ENCODE measurements around the gene MRPL53. TPM values are rescaled to one million over a fixed set of nuclear protein-coding genes. Genes with fewer than 3 reads are reported as not detected.
A peak's percentile ranks its signal among the peaks of the same experiment; 100 is the strongest.

Gene MRPL53
- total and polyA plus RNA-seq, 9 of the 15 experiments (the other 6 are each of a cell fraction or from before 2014, with no cell fraction given), result 11.5 to 87.9 (median 41.1) TPM

DNA sequence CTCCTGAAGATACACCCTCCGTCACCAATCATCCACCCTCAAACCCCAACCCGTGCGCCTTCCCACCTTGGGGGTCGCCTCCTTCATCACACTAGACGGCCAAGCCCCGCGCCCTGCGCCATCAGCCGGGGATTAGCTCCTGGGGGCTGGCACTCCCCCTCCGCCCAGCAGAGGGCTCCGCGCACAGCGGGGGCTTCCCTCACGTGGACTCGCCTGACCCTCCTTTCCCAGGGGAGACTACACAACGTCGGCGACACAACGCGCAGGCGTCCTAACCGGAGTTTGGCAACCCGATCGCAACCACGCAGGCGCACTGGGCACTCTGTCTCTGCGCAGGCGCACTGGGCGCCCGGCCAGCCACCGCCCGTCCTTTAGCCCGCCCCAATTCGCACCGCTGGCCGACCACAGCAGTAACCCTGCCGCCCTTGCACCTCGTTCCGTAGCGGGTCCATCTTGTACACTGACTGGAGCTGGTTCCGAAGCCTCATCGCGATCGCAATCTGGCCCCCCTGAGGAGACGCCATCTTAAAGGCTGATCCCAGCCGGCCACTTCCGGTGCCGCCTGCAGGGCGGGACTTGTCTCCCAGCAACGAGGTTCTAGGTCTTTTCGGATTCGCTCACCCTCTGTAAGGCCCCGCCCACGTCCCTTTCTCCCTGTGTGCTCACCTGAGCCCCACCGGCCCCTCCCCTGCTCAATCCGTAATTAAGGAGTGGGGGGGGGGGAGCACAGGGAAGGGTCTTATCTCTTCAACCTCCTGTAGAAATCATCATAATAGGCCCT lies 34.9 kb upstream of the MRPL53 start, which contains the start of gene PCGF1 (continued):
- TF ChIP-seq, protein P1, sequence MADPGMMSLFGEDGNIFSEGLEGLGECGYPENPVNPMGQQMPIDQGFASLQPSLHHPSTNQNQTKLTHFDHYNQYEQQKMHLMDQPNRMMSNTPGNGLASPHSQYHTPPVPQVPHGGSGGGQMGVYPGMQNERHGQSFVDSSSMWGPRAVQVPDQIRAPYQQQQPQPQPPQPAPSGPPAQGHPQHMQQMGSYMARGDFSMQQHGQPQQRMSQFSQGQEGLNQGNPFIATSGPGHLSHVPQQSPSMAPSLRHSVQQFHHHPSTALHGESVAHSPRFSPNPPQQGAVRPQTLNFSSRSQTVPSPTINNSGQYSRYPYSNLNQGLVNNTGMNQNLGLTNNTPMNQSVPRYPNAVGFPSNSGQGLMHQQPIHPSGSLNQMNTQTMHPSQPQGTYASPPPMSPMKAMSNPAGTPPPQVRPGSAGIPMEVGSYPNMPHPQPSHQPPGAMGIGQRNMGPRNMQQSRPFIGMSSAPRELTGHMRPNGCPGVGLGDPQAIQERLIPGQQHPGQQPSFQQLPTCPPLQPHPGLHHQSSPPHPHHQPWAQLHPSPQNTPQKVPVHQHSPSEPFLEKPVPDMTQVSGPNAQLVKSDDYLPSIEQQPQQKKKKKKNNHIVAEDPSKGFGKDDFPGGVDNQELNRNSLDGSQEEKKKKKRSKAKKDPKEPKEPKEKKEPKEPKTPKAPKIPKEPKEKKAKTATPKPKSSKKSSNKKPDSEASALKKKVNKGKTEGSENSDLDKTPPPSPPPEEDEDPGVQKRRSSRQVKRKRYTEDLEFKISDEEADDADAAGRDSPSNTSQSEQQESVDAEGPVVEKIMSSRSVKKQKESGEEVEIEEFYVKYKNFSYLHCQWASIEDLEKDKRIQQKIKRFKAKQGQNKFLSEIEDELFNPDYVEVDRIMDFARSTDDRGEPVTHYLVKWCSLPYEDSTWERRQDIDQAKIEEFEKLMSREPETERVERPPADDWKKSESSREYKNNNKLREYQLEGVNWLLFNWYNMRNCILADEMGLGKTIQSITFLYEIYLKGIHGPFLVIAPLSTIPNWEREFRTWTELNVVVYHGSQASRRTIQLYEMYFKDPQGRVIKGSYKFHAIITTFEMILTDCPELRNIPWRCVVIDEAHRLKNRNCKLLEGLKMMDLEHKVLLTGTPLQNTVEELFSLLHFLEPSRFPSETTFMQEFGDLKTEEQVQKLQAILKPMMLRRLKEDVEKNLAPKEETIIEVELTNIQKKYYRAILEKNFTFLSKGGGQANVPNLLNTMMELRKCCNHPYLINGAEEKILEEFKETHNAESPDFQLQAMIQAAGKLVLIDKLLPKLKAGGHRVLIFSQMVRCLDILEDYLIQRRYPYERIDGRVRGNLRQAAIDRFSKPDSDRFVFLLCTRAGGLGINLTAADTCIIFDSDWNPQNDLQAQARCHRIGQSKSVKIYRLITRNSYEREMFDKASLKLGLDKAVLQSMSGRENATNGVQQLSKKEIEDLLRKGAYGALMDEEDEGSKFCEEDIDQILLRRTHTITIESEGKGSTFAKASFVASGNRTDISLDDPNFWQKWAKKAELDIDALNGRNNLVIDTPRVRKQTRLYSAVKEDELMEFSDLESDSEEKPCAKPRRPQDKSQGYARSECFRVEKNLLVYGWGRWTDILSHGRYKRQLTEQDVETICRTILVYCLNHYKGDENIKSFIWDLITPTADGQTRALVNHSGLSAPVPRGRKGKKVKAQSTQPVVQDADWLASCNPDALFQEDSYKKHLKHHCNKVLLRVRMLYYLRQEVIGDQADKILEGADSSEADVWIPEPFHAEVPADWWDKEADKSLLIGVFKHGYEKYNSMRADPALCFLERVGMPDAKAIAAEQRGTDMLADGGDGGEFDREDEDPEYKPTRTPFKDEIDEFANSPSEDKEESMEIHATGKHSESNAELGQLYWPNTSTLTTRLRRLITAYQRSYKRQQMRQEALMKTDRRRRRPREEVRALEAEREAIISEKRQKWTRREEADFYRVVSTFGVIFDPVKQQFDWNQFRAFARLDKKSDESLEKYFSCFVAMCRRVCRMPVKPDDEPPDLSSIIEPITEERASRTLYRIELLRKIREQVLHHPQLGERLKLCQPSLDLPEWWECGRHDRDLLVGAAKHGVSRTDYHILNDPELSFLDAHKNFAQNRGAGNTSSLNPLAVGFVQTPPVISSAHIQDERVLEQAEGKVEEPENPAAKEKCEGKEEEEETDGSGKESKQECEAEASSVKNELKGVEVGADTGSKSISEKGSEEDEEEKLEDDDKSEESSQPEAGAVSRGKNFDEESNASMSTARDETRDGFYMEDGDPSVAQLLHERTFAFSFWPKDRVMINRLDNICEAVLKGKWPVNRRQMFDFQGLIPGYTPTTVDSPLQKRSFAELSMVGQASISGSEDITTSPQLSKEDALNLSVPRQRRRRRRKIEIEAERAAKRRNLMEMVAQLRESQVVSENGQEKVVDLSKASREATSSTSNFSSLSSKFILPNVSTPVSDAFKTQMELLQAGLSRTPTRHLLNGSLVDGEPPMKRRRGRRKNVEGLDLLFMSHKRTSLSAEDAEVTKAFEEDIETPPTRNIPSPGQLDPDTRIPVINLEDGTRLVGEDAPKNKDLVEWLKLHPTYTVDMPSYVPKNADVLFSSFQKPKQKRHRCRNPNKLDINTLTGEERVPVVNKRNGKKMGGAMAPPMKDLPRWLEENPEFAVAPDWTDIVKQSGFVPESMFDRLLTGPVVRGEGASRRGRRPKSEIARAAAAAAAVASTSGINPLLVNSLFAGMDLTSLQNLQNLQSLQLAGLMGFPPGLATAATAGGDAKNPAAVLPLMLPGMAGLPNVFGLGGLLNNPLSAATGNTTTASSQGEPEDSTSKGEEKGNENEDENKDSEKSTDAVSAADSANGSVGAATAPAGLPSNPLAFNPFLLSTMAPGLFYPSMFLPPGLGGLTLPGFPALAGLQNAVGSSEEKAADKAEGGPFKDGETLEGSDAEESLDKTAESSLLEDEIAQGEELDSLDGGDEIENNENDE (IDR thresholded peaks at IDR 0.05; ENCODE audit: low read depth, low read length), result no peak
- peak; percentile 25 for TF ChIP-seq CTBP1 (IDR thresholded peaks at IDR 0.05; ENCODE audit: borderline replicate concordance)
- peak; percentile 59 for TF ChIP-seq SP2 (IDR thresholded peaks at IDR 0.05; ENCODE audit: extremely low read depth, low read depth, low read length, poor library complexity, severe bottlenecking)
- TF ChIP-seq SETDB1 (IDR thresholded peaks at IDR 0.05; ENCODE audit: low read length), result no peak
- TF ChIP-seq ATF1 (CRISPR knock-in tag; IDR thresholded peaks at IDR 0.05), result no peak
- peak; percentile 53 for TF ChIP-seq ATF1 (tag; IDR thresholded peaks at IDR 0.05)
- no peak for TF ChIP-seq NCOA1 (IDR thresholded peaks at IDR 0.05; ENCODE audit: low read depth)
- TF ChIP-seq ARNT (IDR thresholded peaks at IDR 0.05), result no peak
- TF ChIP-seq, protein P2, sequence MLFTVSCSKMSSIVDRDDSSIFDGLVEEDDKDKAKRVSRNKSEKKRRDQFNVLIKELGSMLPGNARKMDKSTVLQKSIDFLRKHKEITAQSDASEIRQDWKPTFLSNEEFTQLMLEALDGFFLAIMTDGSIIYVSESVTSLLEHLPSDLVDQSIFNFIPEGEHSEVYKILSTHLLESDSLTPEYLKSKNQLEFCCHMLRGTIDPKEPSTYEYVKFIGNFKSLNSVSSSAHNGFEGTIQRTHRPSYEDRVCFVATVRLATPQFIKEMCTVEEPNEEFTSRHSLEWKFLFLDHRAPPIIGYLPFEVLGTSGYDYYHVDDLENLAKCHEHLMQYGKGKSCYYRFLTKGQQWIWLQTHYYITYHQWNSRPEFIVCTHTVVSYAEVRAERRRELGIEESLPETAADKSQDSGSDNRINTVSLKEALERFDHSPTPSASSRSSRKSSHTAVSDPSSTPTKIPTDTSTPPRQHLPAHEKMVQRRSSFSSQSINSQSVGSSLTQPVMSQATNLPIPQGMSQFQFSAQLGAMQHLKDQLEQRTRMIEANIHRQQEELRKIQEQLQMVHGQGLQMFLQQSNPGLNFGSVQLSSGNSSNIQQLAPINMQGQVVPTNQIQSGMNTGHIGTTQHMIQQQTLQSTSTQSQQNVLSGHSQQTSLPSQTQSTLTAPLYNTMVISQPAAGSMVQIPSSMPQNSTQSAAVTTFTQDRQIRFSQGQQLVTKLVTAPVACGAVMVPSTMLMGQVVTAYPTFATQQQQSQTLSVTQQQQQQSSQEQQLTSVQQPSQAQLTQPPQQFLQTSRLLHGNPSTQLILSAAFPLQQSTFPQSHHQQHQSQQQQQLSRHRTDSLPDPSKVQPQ (CRISPR knock-in tag; IDR thresholded peaks at IDR 0.05; ENCODE audit: borderline replicate concordance), result no peak
- TF ChIP-seq FOXJ2 (tag; IDR thresholded peaks at IDR 0.05), result no peak
- TF ChIP-seq GABPB2 (CRISPR knock-in tag; conservative IDR thresholded peaks at IDR 0.05), result no peak
- TF ChIP-seq TEAD1 (CRISPR knock-in tag; IDR thresholded peaks at IDR 0.05), result 0 out of 4 replicates have a peak, but pooled peaks of 1 of the 2 experiments have one; percentile 45
- TF ChIP-seq NR2C2 (CRISPR knock-in tag; IDR thresholded peaks at IDR 0.05), result no peak
- 0 out of 2 replicates have a peak, but pooled peaks have one; percentile 9 for TF ChIP-seq NR2C2 (tag; IDR thresholded peaks at IDR 0.05)
- no peak for TF ChIP-seq CBX1 (IDR thresholded peaks at IDR 0.05; ENCODE audit: low read depth)
